ENCODE measurements around the gene TSPAN31.

DNA sequence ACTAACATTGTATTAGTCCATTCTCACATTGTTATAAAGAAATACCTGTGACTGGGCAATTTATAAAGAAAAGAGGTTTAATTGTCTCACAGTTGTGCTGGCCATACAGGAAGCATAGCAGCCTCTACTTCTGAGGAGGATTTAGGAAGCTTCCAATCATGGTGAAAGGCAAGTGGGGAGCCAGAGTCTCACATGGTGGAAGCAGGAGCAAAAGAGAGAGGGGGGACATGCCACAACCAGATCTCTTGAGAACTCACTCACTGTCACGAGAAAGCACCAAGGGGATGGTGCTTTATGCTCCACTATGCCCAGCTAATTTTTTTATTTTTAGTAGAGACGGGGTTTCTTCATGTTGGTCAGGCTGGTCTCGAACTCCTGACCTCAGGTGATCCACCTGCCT, 37.6 kb upstream of the TSPAN31 start:
- TF ChIP-seq, protein P1, sequence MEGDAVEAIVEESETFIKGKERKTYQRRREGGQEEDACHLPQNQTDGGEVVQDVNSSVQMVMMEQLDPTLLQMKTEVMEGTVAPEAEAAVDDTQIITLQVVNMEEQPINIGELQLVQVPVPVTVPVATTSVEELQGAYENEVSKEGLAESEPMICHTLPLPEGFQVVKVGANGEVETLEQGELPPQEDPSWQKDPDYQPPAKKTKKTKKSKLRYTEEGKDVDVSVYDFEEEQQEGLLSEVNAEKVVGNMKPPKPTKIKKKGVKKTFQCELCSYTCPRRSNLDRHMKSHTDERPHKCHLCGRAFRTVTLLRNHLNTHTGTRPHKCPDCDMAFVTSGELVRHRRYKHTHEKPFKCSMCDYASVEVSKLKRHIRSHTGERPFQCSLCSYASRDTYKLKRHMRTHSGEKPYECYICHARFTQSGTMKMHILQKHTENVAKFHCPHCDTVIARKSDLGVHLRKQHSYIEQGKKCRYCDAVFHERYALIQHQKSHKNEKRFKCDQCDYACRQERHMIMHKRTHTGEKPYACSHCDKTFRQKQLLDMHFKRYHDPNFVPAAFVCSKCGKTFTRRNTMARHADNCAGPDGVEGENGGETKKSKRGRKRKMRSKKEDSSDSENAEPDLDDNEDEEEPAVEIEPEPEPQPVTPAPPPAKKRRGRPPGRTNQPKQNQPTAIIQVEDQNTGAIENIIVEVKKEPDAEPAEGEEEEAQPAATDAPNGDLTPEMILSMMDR (IDR thresholded peaks at IDR 0.05; ENCODE audit: low read length): no peak
- TF ChIP-seq EZH2 (IDR thresholded peaks at IDR 0.05; ENCODE audit: borderline replicate concordance, low read length): no peak
